Vagina (tissue), 2 donors: ENCODE measurements around the gene HEPN1.

Experiments used
- CTCF ChIP-seq, 3 experiments: fragments of 450-650 bp in 2 of 3; fragments of 200-600 bp in 1 of 3; sonication (generic) in 1 of 3; IDR thresholded peaks; one replicate each; pipeline ENCODE4 v1.5.1; 2017 to 2019; ENCODE audit warnings: antibody characterized with exemption in 3 of 3, mild to moderate bottlenecking in 2 of 3, moderate library complexity in 2 of 3
- POLR2AphosphoS5 ChIP-seq, 2 donors: sonication (generic); formaldehyde crosslinking; IDR thresholded peaks; one replicate each; pipeline ENCODE4 v1.9.0; 2017; ENCODE audit warnings: antibody characterized with exemption in 2 of 2, mild to moderate bottlenecking in 2 of 2, low read depth in 1 of 2; ENCODE audit not compliant: insufficient read depth in 1 of 2

- no peak for TF ChIP-seq CTCF (IDR thresholded peaks at IDR 0.05)
- TF ChIP-seq POLR2AphosphoS5 (IDR thresholded peaks at IDR 0.05; ENCODE audit: insufficient read depth in 1 of 2, low read depth in 1 of 2) = no peak
Measured at GRCh38 chr11:124946735-124947141, 27.7 kb downstream of the HEPN1 start.
